Hypothalamus (tissue), 51 donors: ENCODE results near the gene SDHB.
A peak's percentile ranks its signal among the peaks of the same experiment; 100 is the strongest.
"Not testable (repeated sequence)": the region's sequence is repeated elsewhere in the genome, so short reads cannot be mapped to it uniquely, and the experiment has no call there.

ENCODE experiments used
- DNase-seq, 51 donors: peaks; one replicate each; lab custom pipeline; 2025; lab: John Stamatoyannopoulos, UW

SDHB gene

DNA sequence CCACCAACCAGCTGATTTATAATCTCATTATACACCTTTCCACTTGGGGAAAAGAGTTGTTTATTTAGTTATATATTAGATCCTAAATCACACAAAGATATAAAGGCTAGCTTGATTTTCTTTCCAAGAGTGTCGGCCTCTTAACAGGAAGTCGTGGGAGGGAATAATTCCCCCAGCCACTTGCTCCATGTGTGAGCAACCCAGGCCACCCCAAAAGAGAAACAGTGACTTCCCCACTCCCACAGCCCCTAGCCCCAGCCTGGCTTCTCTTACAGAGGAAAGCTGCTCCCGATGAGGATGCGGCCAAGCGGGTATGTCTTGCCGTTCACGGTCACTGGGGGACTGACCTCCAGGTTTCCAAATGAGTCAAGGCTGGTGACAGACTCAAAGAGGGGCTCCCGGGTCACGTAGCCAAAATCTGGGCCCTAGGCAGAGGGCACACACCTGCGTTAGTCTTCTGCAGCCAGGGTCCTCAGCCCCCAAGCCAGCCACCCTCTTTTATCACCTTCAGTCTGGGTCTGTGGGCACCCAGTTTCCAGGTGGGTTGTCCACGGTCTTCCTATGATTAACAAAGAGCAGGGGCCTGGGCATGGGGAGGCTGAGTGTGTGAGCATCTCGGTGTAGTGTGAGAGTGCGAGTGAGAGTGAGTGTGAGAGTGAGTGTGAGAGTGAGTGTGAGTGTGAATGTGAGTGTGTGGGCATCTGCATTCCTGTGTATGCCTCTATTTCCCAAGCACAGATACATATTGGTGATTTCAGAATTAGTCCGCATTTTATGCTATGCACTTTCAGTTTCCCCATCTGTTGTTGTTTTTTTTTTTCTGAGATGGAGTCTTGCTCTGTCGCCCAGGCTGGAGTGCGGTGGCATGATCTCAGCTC is 25.4 kb upstream of the SDHB start:
- DNase-seq: no peak

DNA sequence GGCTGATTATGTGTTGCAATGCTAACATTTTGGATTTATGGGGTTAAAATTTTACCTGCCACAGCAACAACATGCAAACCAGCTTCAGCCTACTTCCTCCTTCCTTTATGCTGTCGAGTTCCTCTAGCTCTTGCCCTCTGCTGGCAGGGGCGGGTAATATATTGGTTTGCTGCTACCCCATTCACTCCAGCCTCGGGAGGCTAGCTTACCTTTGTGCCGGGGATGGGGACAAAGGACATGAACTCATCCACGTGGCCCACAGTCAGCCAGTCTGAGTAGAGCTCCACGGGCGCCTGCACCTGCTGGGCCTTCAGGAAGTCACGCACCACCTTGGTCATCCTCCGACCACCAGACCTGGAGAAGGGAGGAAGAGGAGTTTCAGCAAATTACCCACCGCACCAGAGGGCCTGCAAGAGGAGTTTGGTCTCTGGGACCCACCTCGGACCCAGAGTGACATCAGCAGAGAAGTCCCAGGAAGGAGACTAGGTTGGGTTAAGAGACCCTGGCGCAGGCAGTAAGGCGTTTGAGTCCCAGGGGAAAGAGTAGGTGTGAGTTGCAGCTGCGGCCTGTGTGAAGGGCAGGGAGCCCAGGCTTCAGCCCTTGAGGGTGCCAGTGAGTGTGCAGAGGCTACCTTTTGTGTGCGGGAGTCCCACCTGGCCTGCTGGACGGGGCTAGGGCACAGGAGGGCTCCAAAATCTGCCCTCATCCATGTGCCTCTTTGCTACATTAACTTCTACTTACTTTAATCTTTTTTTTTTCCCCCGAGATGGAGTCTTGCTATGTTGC is 21.8 kb upstream of the SDHB start:
- no peak for DNase-seq

DNA sequence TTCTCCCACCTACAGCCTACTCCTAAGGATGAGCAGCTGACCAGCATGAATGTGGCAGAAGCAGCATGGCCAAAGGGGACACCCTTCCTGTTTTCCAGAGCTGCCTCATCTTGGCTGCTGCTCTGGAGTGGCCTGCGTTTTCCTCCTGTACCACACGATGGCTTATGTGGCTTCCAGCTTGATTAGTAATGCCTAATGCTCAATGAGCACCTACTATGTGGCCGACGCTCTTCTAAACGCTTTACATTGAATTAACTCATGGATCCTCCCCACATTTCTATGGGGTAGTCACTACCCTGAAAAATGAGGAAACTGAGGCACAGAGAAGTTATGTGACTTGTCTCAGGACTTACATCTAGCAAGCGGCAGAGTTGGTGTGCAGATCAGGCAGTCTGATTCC is 18.0 kb upstream of the SDHB start:
- no peak for DNase-seq

DNA sequence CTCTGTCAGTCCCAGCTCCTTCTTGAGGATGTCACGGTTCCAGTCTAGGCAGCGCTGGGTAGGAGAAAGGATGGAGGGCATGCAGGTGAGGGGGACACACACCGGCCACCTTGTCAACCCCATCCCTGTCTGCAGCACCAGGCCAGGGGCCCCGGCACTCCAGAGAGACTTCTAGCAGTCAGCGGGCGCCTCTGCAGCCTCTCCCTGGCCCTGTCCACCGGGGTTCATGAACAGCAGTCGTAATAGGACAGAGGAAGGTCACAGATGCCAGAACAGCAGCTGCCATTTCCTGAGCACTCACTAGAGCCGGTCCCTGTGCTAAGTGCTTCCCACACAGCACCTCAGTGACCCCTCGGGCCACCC is 16.3 kb upstream of the SDHB start:
- no peak for DNase-seq

DNA sequence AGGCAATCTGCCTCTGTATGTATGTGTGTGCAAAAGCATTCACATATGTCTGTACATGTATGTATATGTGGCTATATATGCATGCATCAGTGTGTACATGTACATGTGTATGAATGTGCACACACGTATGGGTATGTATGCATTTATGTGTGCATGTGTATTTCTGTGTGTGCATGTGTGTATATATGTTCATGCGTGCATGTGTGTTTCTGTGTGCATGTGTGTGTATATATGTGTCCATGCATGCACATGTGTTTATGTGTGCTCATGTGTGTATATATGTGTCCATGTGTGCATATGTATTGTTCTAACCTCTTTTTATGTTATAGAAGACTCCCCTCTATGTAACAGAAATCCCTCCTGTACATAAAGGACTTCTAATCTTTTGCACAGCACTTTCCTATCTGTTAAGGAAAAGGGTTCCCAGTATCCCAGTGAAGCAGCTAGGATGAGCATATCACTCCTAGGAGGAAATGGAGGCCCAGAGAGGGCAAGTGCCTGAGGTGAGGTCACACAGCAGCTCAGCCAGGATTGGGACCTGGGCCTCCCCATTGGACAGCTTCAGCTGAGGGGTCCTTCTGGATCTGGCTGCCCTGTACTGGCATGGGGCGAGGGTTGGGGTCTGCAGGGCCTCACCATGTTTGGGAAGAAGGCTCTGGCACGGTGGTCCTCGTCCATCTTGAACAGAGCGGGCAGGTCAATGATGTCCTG is 15.8 kb upstream of the SDHB start:
- DNase-seq: no peak

DNA sequence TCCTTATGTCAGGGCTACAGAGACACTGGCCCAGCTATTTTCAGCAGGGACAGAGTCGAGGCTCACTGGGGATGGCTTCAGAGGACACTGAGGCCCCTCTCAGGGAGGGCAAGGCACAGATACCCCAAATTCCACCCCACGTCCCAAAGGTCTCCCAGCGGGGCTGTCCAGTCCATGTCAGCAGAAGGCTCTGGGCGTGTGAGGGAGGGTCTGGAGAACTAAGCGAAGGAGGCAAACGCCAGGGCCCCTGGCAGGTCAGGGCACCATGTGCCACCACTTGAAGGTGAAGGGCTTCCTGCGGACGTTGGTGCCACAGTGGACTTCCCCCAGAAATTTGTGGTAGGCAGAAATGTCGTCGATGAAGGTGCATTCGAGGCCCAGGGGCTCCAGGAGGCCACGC is 15.0 kb upstream of the SDHB start:
- DNase-seq: no peak

DNA sequence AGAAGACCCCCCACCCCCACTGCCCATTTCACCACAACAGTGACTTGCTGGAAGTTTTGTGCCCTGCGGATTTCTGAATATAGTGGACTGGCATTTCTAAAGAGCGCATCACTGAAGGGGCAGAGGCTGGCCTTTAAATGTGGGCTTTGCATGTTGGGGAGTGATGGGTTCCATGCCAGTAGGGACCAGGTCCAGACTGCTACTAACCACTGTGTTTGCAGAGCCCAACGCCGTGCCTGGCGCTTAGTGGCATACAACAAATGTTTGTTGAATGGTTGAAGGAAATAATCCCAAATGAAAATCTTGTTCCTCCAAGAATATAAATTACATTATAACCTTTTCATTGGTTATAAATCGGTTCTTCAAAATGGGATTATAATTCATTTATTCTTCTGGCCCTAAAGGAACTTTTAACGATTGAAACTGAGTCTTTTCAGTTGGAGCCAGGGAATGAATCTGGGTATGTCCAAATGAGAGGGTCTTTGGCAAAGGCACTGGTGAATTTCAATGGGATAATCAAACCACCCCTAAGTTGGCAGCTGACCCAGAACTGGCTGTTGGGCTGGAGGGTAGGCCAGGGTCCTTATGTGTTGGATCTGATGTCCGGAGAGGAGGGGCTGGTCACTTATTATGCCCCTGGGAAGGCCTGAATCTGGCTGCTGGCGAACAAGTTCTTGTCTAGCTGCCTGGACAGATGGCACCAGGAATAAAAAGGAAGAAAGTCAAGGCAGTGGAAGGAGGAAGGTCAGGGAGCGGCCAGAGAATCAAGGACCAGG is 13.8 kb upstream of the SDHB start:
- DNase-seq: peak in 10 of 51 donors; percentile 12 to 51 (median 30)

DNA sequence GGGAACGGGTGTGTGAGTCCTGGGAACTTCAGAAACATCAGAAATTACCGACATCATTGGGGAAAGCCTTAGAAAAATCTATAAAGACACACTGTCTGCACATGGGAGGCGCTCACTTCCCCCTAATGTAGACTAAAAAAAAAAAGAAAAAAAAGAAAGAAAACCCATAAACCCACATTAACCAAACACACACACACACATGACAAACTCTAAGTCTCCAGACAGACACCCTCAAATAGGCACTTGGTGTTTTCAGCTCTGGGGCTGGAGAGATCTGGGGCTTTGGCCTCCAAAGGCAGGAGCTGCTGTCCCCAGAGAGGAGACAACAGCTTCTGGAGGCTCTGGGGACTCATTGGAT is 13.2 kb upstream of the SDHB start:
- no peak for DNase-seq

DNA sequence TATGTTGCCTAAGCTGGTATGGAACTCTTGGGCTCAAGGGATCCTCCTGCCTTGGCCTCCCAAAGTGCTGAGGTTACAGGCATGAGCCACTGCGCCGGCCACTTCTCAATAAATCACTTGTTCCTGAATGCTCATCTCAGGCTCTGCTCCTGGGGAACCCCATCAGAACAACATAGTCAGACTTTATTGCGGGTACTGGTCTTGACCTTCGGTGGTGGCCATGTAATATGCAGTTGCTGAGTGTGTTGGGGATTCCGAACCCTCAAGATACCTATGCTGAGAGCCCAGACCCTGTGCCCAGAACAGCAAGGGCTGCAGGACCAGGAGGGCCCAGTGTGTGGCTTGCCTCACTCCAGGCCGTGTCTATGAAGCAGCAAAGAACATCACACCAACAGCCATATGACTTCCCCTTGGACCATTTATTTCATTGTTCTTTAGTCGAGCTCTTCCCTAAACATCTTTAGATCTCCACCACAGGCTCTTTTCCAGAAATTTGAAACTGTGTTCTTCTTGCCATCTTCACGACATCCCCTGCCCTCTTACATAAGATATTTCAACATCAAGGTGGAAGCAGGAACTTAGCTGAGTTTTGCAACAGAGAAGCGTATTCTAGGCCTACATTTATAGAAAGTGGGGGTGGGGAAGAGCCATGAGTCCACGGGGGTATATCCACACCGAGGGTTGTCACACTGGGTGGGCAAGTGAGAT is 12.7 kb upstream of the SDHB start:
- DNase-seq: no peak

DNA sequence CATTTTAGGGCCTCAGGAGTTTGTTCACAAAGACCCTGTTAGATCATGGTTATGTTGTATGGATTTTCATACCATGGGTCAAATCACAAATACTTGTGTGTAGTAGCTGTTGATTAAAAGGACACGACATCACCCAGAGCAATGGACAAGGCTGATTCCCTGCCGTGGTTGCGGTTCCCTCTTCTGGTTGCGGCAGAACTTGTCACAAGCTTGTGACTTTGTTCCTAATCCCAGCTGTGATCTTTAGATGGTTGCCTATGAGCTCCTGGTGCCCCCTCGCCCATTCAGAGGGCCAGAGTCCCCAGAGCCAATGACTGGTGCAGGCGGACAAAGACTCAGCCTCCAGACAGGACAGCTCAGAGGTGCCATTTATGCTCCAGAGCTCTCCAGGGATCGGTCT is 11.8 kb upstream of the SDHB start:
- no peak for DNase-seq

DNA sequence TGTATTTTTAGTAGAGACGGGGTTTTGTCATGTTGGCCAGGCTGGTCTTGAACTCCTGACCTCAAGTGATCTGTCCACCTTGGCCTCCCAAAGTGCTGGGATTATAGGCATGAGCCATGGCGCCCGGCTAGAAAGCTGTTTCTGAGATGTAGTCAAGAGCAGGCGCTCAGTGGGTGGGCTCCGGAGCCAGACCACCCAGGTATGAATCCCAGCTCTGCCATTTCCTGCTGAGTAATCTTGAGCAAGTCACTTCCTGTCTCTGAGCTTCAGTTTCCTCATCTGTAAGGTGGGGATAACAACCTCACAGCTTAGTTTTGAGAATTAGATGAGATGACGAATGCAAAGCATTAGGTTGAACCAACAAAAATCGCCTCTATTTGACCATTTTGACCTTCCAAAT is 8.9 kb upstream of the SDHB start:
- not testable (repeated sequence) for DNase-seq

DNA sequence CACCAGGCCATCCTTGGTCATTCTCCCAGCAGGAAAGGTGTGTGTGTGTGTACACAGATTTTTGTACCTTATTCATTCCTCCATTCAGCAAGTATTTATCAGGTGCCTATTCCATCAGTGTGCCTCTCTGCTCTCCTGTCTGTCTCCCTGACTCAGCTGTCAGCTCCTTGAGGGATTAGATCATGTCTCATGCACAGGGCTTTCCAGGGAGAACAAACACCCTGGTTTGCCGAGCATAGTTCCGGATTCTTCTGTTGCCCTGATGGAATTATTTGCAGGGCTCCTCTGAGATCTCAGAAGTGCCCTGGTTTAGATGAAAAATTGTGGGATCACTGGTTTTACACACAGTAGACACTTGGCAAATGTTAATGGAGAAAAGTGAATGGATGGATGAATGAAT is 8.1 kb upstream of the SDHB start:
- no peak for DNase-seq

DNA sequence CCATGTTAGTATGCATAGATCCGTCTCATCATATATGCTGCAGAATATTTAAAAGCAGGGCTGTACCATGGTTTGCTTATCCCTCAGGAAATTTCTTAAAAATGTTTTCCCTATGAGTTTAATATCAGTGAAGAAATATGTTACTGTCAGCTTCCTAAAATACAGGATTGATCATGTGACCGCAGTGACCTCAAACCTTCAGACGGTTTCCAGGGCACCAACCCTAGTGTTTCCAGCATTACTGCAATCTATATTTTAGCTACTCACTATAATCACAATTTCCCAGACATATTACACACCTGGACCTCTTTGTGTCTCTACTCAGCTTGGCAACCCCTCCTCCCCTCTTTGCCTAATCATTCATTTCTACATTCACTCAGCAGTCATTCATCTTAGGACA is 7.7 kb upstream of the SDHB start:
- no peak for DNase-seq

DNA sequence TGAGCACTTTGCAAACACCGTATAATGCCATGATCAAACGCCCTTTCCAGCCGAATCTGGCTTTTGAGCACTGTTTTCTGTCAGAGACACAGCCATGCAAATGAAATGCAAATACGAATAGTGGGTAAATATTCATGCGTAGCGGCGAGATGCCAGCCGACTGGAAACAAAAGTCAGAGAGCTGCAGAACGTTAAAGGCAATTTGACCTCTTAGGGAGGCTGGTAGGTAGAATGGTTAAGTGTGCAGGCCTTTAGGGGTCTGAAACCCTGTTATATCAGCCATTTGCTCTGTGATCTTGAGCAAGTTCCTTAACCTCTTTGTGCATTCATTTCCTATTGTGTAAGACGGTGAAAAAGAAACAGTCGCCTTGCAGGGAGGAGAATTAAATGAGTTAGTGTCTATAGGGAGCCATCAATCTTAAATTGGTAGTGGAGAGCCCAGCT is 6.5 kb upstream of the SDHB start:
- peak in 2 of 51 donors; percentile 57 to 64 for DNase-seq

DNA sequence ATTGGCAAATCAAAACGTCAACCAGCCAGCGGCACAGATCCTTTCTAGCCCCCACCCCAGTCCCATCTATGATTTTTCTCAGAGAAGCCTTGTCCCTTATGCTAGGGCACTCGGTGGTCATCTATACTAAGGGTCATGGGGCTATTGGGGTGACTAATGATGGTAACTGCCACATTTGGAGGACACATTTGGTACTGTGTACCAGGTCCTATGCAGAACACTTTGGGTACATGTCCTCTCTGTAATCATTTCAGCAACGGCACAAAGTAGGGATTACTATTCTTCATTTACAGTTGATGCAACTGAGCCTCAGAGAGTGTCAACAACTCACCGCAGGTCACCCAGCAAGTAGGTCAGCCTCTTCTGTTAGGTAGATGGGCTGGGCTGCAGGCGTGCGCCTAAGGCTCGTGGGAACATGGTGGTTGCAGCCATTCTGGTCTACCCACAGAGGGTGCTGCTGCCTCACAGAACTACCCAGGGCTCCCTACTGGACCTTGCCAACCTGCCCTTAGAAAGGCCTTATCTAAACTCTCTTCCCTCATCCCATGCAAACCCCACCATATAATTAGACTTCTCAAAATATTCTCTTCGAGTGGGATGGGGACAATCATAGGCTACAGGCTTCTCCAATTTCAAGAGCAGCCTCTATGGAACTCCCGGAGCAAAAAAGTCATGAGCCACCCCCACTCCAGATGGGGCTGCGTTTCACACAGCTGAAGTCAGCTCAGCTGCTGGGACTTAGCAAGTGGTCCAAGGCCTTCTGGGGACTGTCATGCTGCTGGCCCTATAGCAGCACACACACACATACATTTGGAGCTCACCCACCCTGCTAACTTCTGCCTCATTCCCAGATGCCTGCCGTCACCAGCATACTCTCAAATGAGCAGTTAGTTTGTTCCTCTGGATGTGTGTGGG is 5.8 kb upstream of the SDHB start:
- DNase-seq: peak in 43 of 51 donors; percentile 19 to 80 (median 57)

DNA sequence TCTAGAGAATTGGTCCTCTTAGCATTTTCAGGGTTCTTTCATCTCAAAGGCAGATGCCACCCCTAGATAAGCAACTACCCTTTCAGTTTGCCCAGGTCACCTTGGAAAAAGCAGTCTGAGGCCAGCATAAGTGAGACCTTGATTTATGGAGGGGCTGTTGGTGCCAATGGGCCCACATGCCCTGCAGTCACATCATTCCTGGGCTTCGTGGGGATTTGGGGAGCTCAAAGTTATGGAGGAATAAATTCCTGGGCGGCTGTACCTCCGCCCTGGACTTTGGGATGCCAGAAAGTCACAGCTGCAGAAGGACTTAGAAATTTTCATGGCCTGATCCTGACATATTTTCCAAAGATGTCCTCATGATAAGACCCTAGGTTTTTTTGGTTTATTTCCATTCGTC is 2.7 kb upstream of the SDHB start:
- DNase-seq: no peak

DNA sequence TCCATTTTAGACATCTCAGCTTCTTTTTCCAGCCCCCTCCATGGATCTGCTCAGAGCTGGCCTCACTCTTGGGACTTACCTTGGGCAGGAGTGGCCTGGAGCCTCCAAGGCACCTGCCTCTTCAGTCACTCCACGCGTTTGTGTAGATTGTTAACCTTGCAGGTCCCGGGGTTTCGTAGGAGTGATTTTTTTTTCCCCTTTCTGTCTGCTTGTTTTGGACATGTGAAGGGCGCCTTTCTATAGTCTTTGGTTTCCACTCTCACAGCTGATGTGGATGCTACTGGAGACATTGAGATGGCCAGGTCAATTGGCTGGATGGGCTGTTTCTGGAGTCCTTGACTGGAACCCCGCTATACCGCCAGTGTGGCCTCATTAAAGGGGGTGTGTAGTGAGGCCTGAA is 2.0 kb upstream of the SDHB start:
- no peak for DNase-seq

DNA sequence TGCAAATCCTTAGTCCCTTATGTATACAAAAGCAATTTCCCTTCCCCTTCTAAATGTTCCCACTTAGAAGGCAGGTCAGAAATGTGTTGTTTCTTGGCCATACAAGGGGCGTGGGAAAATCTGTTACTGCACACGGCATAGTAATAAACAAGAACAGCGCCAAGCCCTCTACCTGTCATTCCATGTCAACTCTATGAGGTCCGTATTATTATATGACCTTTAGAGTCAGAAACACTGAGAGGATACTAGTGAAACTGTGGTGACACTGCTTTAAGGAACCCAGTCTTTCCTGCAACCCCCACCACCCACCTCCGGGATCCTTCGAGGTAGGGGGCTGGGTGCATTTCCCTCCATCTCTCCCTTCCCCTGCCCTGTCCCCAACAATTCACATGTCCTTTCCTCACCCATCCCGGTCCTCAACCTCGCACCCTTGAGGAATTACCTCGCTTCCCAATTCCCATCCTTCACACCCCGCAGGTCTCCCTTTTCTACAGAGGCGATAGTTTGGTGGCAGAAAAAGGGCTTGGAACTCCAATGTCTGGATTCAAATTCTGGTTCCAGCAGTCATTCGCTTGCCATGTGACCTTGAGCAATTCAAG is 647 bp downstream of the SDHB start:
- no peak for DNase-seq

DNA sequence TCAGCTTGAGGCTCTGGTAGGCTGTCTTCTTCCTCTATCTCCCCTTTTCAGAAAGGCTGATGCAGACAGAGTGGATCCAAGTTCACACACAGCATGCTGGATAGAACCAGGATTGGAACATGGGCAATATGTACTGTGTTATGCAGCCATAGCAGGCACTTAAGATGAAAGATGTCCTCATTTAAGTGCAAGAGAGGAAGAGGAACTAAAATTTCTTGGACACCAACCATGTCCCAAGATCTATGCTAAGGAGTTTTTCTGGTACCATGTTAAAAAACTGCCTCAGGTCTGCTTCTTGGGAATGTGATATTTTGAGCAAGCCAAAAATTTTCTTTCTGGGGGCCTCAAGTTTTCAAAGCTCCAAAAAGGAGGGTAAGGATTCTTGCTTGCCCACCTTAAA is 1.2 kb downstream of the SDHB start:
- no peak for DNase-seq
